HG02588 (cell line): ENCODE measurements around the gene CCT2.

ENCODE experiments used
- ATAC-seq: cut with Tn5 transposase; IDR thresholded peaks from one replicate; pipeline ENCODE4 v1.9.1; 2021; ENCODE audit warnings: mild to moderate bottlenecking, moderate library complexity; ENCODE audit not compliant: unreplicated experiment

CCT2 gene

DNA sequence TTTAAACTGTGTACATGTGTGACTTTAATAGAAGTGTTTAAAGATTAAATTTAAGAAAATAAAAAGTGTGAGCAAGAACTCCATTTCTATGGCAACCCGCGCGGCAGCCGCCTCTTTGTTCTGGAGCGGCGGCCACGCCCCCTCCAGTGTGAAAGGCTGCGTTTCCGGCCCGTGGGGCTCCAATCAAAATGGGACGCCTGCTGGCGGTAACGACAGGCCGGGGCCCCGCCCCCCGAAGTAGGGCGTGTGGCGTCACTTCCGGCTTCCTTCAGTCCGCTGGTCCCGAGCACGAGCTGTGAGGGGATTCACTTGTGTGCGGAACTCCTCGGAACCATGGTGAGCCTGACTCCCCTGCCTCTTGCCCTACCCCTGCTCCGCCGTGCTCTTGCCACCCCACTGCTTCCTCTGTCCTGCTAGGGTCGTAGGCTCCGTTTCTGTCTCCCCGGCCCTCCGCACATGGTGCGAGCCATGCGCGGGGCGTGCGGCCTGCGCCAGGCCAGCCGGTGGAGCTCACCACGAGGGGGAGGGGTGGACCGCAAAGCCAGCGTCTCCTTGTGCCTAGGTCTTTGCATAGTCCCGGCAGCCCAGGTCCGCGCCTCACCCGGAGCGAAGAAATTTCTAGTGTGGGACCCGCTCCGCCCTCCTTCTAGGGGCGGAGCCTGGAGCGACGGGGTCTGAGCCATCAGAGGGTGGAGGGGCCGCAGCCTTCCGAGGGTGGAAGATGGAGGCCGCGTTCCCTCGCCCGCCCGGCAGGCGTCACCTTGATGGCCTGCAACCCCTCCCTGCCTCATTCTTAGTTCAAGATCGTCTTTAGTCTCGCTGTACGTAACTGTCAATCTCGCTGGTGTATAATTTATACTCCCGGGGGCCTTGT is at the start of gene CCT2:
TSS of gene CCT2 (plus strand) at position 271 of the 874 bp plus-strand sequence. CDS start at position 334, 63 bp downstream.
- ATAC-seq: peak; percentile 98

DNA sequence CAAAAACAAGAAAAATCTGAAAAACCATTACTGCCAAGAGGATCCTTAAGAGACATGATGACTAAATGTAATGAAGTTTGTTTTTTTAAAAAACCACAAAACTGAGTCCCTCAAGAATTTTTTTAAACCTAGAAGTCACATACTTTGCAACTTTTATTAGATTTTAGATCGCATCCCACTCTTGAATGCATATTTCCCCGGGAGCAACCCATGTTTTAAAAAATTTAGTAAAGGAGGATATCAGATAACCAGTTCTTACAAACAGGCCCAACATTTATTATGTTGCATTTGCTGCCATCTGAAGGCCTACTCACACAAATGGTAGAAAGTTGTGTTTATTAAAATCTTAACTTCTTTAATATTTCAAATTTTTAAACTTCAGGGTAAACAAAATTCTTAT is 44.3 kb upstream of the CCT2 start:
- no peak for ATAC-seq

DNA sequence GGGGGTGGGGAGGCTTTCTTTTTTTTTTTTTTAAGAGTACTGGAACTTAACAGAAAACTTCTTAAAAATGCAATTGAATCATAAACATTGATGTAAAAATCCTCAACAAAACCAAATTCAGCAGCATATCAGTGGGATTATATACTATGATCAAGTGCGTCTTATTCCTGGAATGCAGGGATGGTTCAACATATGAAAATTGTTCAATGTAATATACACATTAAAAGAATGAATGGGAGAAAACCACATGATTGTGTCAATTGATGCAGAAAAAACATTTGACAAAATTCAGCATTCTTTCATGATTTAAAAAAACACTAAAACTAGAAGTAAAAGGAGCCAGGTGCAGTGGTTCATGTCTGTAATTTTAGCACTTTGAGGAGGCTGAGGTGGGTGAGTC is 41.2 kb upstream of the CCT2 start:
- no peak for ATAC-seq

DNA sequence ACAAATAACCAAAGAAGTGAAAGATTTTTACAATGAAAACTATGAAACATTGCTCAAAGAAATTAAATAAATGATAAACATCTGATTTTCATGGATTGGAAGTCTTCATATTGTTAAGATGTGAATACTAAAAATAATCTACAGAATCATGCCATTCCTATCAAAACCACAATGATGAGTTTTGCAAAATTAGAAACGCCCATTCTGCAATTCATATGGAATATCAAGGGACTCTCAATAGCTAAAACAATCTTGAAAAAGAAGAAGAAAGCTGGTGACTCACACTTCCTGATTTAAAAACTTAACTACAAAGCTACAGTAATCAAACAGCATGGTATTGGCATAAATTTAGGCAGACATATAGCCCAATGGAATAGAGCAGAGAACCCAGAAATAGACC is 40.2 kb upstream of the CCT2 start:
- ATAC-seq: no peak

DNA sequence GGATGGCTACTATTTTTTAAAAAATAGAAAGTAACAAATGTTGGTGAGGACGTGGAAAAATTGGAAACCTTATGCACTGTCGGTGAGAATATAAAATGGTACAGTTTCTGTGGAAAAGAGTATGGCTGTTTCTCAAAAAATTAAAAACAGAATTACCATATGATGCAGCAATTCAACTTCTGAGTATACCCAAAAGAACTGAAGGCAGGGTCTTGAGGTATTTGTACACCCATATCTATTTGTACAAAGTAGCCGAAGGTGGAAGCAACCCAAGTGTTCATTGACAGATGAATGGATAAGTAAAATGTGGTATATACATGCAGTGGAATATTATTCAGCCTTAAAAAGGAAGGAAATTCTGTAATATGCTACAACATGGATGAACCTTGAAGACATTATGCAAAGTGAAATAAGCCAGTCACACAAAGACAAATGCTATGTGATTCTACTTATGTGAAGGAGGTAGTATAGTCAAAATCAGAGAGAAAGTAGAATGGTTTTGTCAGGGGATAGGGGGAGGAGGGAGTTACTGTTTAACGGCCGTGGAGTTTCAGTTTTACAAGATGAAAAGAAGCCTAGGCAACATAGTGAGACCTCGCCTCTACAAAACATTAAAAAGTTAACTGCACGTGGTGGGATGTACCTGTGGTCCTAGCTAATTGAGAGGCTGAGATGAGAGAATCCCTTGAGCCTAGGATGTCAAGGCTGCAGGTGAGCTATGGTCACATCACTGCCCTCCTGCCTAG is 38.4 kb upstream of the CCT2 start:
- ATAC-seq: peak; percentile 92

DNA sequence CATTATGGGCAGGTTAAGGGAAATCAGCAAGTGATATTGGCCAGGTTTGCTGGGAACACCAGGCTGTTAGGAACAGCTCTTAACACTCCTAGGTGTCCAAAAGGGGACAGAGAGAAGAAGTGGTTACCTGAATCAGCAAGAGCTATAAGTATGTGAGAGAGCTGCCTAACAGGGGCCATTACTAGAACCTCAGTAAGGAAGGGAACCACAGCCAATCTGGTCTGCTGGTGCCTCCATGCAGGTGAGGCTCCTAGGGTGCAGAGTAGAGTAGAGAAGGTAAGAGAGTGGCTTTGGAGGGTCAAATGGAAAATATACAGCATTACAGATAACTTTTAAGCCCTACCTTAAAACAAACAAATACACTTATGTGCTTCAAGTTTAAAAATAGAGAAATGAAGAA is 36.6 kb upstream of the CCT2 start:
- no peak for ATAC-seq

DNA sequence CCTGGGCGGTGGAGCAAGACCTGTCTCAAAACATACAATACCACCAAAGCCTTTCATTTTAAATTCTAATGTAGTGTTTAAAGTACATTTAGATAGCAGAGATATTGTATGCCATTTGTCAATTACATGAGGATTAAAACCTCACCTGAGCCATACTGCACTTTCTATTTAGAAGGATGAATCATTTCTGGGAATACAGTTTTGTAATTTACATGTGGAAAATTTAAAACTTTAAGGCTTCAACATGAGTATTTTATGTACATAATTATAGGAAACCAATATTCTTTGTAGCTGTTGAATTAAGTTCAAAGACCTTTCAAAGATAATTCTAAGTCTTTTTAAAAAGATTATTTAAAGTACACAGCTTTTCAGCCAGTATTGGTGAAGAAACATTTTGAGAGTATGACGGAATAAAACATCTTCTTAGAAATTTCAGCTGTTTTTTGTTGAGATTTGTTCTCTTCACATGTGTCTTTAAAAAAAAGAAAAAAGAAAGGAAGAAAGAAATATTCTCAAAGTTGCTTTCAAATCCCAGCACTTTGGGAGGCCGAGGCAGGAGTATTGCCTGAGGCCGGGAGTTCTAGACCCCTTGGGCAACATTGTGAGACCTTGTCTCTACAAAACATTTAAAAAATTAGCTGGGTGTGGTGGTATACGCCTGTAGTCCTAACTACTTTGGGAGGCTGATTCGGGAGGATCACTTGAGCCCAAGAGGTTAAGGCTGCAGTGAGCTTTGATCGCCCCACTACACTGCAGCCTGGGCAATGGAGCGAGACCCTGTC is 34.5 kb upstream of the CCT2 start:
- ATAC-seq: no peak

DNA sequence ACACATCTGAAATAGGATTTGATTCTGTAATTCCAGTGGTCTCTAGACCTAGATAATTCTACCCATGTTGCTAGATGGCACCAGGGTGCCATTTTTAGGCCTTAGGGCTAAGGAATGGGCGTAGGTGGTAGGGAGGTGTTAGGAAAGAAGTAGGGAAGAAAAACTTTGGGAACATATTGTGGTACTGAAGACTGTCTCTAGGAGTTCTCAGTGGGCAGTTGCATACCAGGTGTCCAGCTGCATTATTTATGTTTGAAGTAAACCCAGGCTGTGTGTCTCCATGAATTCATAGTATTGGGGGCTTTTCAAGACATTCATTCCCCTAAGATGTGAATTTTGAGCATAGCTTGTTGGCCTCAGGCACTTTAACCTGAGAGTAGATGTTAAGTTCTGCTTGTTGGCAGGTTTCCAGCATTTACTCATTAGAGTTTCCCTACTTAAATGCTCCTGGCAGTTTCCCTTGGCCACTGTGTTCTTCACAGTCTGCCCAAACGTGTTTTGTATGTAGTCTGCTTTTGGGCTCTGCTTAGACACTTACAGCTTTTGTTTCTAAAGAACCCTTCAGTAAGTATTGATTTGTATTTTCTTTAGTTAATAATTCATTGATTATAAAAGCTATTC is 31.5 kb upstream of the CCT2 start:
- no peak for ATAC-seq

DNA sequence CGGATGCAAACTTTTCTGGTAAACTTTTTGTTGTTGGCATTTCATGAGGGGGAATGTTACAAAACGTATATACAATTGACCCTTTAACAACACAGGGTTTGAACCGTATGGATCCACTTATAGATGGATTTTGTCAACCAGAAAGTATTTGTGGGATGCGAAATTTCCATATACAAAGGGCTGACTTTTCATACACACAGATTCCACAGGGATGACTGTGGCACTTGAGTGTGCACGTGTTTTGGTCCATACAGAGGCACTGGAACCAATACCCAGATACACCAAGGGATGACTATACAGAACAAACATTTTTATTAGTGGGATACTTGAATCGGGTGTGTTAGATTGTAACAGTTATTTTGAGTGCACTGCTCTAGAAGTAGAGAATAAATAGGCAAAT is 29.8 kb upstream of the CCT2 start:
- ATAC-seq: no peak

DNA sequence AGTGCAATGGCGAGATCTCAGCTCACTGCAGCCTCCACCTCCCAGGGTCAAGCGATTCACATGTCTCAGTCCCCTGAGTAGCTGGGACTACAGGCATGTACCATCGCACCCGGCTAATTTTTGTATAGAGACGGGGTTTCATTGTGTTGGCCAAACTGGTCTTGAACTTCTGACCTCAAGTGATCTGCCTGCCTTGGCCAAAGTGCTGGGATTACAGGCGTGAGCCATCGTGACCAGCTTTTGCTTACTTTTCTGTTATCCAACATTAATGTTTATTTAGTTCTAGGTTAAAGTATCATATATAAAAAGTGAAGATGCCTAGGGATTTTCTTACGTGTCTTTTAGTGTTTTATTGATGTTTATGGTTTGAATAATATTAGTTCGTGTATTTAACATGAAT is 28.9 kb upstream of the CCT2 start:
- ATAC-seq: no peak

DNA sequence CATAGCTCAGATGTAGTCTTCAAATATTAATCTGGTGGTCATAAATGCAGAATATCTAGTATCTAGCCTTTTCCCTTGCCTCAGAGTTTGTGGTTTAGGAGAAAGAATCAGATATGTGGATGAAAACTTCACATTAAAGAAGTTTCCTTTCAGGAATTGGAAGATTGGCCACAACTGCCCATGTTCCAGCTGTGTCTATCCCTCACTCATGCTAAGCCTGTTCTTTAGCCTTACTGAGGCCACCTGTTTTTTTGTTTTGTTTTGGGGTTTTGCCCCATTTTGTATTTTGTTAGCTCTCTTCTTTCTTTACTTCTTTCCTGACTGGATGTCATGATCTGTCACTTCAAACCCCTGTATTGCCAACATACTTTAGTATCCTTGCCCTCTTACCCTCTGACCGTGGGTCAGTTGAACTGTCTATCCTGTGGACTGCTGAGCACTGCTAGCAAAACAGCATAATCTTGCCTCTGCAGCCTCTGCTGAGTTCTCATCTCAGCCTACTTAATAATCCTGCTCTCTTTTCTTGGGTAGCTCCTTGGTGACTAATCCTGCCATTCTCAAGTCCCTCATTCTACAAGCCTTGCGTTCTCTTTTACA is 22.0 kb upstream of the CCT2 start:
- no peak for ATAC-seq

DNA sequence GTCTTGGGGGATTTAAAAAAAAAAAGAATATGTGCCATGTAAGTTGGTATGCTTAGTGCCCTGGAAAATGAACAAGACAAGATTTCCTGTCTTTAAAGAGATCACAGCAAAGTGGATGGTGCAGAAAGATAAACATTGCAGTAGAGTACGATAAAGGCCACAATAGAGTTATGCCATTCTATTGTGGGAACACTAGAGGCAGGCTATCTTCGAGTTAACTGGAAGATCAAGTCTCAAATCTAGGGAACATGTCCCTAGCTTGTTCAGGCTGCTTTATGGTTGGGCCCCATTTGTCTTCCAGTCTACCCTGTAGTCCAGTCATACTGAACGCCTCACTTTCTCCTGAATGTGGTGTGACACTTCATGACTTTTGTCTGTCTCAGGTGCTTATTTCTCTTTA is 18.7 kb upstream of the CCT2 start:
- no peak for ATAC-seq

DNA sequence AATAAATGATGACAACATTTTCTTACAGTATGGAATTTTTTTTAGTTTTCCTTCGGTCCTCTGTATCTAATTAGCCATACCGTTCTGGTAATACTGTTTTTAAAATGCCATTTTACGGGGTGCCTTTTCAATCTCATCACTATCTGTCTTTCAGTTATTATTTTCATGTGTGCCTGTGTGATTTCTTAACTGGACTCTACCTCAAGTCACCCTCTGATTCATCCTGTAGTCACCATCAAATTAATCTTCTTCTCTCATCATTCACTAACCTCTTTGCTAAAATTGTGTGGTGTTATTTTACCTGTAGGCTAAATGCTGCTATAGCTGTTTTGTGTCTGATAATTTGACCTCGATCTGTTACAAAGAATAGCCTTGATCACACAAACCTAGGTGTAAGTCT is 16.0 kb upstream of the CCT2 start:
- ATAC-seq: no peak

DNA sequence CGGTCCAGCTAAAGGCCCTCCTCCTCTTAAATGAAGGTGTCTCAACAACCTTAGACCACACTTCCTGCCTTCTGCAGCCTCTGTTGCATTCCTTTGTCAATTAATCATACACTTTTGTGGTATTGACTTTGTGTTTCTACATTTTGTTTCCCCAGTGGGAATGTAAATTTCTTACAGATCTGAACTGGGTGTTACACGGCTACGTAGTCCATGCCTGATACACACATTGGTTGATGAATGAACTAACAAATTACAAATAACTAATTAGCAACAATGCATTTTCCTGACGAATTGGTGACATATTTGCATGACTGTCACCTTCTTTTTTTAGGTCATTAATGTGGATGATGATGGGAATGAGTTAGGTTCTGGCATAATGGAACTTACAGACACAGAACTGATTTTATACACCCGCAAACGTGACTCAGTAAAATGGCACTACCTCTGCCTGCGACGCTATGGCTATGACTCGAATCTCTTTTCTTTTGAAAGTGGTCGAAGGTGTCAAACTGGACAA is 15.2 kb upstream of the CCT2 start:
- no peak for ATAC-seq

DNA sequence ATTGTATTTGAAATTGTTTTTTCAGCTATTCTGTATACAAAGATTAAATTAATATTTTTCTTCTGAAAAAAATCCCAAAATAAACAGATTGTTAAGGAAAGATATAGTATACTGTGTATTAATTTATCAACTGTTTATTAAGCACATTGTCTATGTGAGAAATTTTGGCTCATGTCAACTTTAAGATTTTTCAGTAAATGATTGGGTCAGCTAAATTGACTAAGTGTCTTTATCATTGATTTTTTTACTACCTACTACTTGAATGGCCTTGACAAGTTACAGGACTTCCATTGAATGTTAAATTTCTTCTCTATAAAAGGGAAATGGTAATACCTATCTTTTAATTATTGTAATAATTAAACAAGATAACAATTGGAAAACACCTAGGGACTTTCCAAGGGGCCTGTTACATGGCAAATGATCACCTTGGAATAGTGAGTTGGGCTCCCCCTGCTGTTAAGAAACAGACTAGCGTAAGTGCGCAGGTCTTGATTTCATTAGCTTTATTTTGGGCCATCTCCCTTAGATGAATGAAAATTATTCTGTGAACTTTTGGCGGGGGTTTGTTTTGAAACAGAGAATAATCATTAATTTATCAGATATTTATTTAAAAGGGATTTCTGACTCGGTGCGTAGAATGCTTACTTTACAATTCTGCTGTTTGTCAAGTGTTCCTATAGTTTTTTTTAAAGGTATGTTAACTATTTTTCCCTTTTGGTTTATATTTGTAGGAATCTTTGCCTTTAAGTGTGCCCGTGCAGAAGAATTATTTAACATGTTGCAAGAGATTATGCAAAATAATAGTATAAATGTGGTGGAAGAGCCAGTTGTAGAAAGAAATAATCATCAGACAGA is 14.5 kb upstream of the CCT2 start:
- ATAC-seq: no peak

DNA sequence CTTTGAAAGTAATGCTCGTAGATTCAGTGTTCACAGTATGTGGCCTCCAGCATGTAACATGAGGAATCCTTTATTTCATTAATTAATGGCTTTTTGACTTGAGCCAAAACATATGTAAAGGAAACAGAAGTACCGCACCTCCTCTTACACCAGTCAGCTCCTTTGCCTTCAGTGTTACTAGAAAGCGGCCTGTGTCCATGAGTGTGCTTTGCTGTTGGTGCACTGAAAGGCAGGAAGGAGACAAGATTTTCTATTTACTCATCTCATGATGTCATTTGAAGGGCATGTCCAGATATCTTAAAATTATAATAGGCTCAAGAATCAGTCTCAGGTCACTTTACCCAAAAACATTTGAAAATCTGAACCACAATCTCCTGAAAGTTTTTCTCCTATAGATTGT is 9.9 kb upstream of the CCT2 start:
- ATAC-seq: no peak

DNA sequence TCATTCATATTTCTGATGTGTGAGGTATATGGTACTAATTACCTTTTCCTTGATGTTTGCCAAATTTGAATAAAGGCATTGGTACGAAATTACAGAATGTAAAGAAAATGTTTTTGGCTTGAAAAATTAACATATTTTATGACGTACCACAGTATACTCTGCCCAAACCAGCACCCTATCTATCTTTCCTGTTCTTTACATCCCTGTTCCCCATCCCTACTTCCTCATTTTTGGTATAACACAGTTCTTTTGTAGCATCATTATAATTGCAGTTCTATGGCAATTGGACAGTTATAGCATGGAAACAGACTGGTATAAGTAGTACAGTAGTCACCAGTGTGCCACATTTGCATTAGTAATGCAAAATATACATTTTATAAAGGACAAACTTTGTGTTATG is 7.0 kb upstream of the CCT2 start:
- no peak for ATAC-seq

DNA sequence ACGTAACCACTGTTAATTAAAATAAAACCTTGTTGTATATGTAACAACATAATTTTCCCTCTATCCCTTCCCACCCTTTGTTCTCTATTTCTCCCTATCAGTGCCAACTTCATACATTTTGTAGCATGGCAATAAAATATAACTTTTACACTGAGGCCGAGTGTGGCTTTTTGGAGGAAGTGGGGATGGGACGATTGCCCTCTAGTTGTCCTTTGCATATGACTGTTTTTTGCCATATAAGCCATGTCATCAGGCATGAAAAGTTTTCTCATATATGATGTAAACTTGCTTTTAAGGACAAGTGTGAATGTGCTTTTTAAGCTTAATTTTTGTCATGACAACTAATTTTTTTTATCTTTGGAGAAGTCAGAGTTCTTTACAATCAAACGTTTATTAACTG is 6.2 kb upstream of the CCT2 start:
- no peak for ATAC-seq

DNA sequence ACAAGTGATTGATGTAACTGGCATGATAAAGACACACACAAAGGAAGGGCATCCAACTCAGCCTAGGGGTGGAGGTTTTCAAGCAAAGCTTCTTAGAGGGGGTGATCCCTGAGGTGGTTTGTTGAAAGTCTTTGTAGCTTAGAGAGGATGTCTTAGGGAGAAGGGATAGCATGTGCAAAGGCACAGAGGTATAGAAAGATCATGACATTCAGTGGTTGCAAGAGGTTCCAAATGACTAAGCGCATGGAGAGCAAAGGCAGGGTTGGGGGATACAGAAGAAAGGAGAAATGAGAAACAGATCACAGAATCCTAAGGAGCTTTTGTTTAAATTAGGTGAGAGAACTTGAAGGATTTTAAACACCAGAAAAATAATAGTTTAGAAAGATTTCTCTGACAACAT is 5.2 kb upstream of the CCT2 start:
- no peak for ATAC-seq

DNA sequence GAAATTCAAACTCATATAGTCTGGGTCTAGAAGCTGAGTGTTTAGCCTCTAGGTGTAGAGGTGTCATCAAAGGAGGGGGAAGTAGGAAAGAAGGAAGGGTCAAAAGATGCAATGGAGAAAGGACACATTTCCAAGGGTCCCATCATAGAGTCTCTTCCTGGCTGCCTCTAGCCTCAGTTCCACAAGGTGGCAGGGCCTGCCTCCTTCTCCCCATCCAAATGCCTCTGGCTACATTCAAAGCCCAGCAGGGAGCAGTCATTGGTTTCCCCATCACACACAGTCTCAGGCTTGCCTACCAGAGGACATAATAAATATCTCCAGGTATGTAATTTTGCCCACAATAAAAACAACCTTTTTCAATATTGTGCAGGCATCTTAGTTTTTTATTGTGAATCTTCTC is 2.1 kb upstream of the CCT2 start:
- no peak for ATAC-seq
